ENCODE results near the gene MKNK2.

- no peak for TF ChIP-seq CTCF (IDR thresholded peaks at IDR 0.05)
- TF ChIP-seq POLR2A (IDR thresholded peaks at IDR 0.05) = no peak
Observed at GRCh38 chr19:2039959-2040646, 10.9 kb downstream of the MKNK2 start.
